ENCODE results near the gene CDK5R1. TPM values are rescaled to one million over a fixed set of nuclear protein-coding genes. Genes with fewer than 3 reads are reported as not detected.
A peak's percentile ranks its signal among the peaks of the same experiment; 100 is the strongest.
"Not testable (repeated sequence)": the region's sequence is repeated elsewhere in the genome, so short reads cannot be mapped to it uniquely, and the experiment has no call there.

The CDK5R1 gene
- total RNA-seq, 2 experiments from 2014 or later = 5.8 to 6.5 TPM

DNA sequence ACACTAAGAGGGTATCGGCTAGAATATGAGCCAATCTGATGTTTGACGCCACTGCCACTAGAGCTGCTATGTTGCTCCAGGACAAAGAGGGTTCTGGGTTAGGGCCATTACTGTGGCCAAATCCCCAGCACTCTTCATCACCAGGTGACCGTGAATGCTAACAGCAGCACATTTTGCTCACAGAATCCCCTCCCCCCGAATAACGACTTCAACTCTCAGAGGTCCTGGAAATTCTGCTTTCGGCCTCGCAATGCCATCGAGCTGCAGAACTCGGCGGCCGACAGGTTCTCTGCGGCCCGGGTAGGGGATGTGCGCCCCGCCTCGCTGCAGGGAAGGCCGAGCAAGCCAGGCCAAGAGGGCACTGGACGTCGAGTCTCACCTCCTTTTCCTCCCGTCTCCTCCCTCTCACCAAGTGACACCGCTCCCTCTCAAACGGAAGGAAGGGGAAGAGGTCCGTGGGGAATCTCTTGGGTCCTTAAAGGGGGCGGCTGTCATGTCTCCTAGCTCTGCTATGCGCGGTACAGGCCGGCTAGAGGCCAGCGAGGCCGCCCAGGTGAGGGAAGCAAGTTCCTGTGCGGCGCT is 31.9 kb downstream of the CDK5R1 start:
- Mint-ChIP-seq H3K9me3 (ENCODE audit: insufficient read depth) (no peaks in the 10 kb centered on the region), H3K27me3 (ENCODE audit: low read depth) (no peaks in the 10 kb centered on the region), H3K4me1 (ENCODE audit: low read depth) (peaks cover 79% of the 10 kb centered on the region), H3K36me3 (ENCODE audit: low read depth) (peaks cover 8% of the 10 kb centered on the region), H3K27ac (peak overlapping the region; percentile 68), H3K4me3 (peak overlapping the region; percentile 13)
- ATAC-seq = no peak
- ChIA-PET POLR2A (interaction anchor here (1.3 to 2.6 kb wide), 3 partner anchors 14 to 32 kb away, joined by 4 to 22 read pairs (median 4); partner anchors contain the start of gene CDK5R1), CTCF (interaction anchor here (0.7 to 1.4 kb wide), 2 partner anchors 28 to 31 kb away, joined by 3 to 5 read pairs; partner anchors contain the start of gene CDK5R1)
- no peak for DNase-seq

DNA sequence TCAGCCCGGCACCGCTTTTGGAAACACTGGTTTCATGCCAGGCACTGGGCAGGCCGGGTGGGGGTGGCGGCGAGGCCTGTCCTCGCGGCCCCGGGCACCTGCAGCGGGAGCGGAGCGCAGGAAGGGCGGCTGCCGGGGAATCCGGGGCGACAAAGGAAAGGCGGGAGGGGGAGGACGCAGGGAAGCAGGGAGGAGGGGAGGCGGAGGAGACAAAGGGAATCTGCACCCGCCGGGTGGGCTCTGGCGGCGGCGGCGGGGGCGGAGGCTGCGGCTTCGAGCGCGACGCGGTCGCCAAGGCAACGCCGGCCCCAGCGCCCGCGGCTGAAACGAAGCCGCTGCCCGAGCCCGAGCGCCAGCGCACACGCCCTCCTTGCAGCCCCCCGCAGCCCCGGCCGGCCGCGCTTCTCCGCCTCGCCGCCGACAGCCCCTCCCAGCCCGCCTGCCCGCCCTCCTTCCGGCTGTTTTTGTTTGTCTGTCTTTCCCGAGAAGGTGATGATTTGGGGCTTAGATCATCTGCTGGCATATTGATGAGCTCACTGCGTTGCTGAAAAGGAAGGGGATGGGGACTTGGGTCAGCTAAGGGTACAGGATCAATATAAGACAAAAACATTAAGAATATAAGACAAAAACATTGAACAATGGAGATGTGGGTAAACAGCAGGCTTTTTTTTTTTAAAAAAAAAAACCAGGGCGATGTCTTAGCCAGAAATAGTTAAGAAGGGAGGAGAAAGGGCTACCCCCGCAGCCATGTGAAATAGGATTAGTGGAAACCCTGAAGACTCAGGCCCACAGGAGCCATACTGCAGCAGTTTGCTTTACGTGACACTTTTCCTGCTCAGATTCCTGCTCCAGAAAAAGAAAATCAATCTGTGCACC is 32.7 kb downstream of the CDK5R1 start:
- peaks cover 85% of the 10 kb centered on the region for H3K4me1 Mint-ChIP-seq (ENCODE audit: low read depth)
- H3K27me3 Mint-ChIP-seq (ENCODE audit: low read depth) = no peaks in the 10 kb centered on the region
- H3K36me3 Mint-ChIP-seq (ENCODE audit: low read depth) = peaks cover 8% of the 10 kb centered on the region
- ChIA-PET CTCF (interaction anchor here (0.7 to 1.8 kb wide), 4 partner anchors 28 to 75 kb away, joined by 3 to 5 read pairs (median 4); partner anchors contain the start of genes CDK5R1 and PSMD11), POLR2A (interaction anchor here (1.0 to 2.6 kb wide), 4 partner anchors 8 to 31 kb away, joined by 3 to 22 read pairs (median 4); no protein-coding TSS in a partner anchor)
- H3K4me3 Mint-ChIP-seq = peak overlapping the region; percentile 74
- ATAC-seq = peak; percentile 45
- DNase-seq = peak; percentile 70
- H3K9me3 Mint-ChIP-seq (ENCODE audit: insufficient read depth) = no peaks in the 10 kb centered on the region
- peak overlapping the region; percentile 87 for H3K27ac Mint-ChIP-seq

GRCh38 chr17:32520104-32520701 is 33.4 kb downstream of the CDK5R1 start:
- Mint-ChIP-seq H3K4me1 (ENCODE audit: low read depth) (peaks cover 87% of the 10 kb centered on the region), H3K9me3 (ENCODE audit: insufficient read depth) (no peaks in the 10 kb centered on the region), H3K36me3 (ENCODE audit: low read depth) (peaks cover 8% of the 10 kb centered on the region), H3K27ac (peak overlapping the region; percentile 87), H3K27me3 (ENCODE audit: low read depth) (no peaks in the 10 kb centered on the region), H3K4me3 (peak overlapping the region; percentile 74)
- ATAC-seq = peak; percentile 50
- peak; percentile 81 for DNase-seq
- ChIA-PET CTCF (interaction anchor here (1.5 to 1.8 kb wide), 2 partner anchors 28 to 76 kb away, joined by 4 read pairs; partner anchors contain the start of gene PSMD11), POLR2A (interaction anchor here (0.7 to 1.1 kb wide), 3 partner anchors 8 to 33 kb away, joined by 3 to 4 read pairs (median 3); partner anchors contain the start of gene CDK5R1)

GRCh38 chr17:32520737-32521404 is 34.1 kb downstream of the CDK5R1 start:
- DNase-seq = no peak
- POLR2A ChIA-PET = interaction anchor here (0.7 kb wide), 1 partner anchor 34 kb away, joined by 4 read pairs; the partner anchor contains the start of gene CDK5R1
- Mint-ChIP-seq H3K27ac (peak overlapping the region; percentile 87), H3K36me3 (ENCODE audit: low read depth) (peaks cover 8% of the 10 kb centered on the region), H3K4me3 (peak overlapping the region; percentile 74), H3K4me1 (ENCODE audit: low read depth) (peaks cover 84% of the 10 kb centered on the region), H3K27me3 (ENCODE audit: low read depth) (no peaks in the 10 kb centered on the region), H3K9me3 (ENCODE audit: insufficient read depth) (no peaks in the 10 kb centered on the region)
- CTCF ChIA-PET = interaction anchor here (1.5 to 1.8 kb wide), 2 partner anchors 29 to 77 kb away, joined by 4 read pairs; partner anchors contain the start of gene PSMD11
- no peak for ATAC-seq

DNA sequence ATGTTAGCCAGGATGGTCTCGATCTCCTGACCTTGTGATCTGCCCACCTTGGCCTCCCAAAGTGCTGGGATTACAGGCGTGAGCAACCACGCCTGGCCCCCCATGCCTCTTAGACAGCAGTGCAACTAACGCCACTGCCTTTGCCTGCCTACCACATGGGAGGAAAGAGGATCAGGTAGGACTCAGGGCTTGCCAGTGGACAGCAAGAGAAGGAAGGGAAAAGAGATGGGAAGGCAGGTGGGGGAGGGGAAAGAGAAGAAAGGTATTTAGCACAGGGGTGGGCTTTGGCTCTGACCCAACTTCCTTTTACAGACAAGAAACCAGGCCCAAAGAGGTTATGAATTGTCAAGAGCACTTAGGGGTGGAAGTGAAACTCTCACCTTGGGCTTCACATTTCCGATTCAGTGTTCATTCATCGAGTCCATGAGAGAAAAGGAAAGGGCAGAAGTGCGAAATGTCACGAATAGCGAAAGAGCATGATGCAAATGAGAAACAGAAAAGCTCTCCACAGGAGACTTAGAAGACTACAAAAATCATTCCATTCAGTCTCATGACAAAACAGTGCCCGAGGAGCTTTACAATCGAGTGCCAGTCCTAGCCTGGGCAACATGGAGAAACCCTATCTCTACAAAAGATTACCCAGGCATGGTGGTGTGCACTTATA is 36.4 kb downstream of the CDK5R1 start:
- DNase-seq = peak; percentile 74
- H3K36me3 Mint-ChIP-seq (ENCODE audit: low read depth) = peaks cover 8% of the 10 kb centered on the region

DNA sequence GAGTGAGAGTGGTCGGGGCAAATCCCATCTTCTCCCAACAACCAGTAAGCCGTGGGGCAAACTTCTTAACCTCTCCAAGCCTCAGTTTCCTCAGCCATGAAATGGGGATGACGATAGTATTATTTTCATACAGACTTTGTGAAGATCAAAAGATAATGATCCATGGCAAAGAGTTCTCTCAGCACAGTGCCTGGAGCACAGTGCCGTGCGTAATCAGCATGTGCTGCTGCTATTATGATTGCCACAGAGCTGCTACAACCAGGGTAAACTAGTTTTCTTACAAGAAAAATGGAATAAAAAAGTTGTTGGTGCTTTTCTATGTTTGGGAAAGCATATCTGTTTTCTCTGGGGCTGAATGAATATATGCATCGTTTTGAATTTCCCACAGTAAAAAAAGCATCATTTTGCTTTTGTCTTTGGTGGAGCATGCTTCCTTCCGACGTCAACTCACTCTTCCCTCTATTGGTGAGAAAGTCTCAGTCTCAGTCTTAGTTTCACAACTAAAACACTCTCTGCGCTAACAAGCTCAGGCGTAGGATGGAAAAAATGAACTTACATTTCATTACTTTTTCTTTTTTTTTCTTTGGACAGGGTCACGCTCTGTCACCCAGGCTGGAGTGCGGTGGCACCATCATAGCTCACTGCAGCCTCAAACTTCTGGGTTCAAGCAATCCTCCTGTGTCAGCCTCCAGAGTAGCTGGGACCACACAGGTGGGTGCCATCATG is 37.2 kb downstream of the CDK5R1 start:
- ChIA-PET CTCF (interaction anchor here (1.0 to 3.9 kb wide), 16 partner anchors 9 to 135 kb away, joined by 3 to 27 read pairs (median 4); partner anchors contain the start of gene CDK5R1), POLR2A (interaction anchor here (0.5 to 2.5 kb wide), 5 partner anchors 26 to 334 kb away, joined by 3 to 12 read pairs (median 3); partner anchors contain the start of genes CDK5R1 and PSMD11)
- Mint-ChIP-seq H3K36me3 (ENCODE audit: low read depth) (peaks cover 8% of the 10 kb centered on the region), H3K9me3 (ENCODE audit: insufficient read depth) (no peaks in the 10 kb centered on the region), H3K27ac (peak overlapping the region; percentile 87), H3K4me1 (ENCODE audit: low read depth) (peaks cover 77% of the 10 kb centered on the region), H3K4me3 (peak overlapping the region; percentile 41), H3K27me3 (ENCODE audit: low read depth) (no peaks in the 10 kb centered on the region)
- DNase-seq (peak; percentile 37), ATAC-seq (peak; percentile 17)

More for the DNA sequence above, 36.4 kb downstream of the CDK5R1 start:
- ChIA-PET POLR2A (interaction anchor here (1.5 to 2.5 kb wide), 2 partner anchors 37 to 79 kb away, joined by 4 to 12 read pairs; partner anchors contain the start of genes CDK5R1 and PSMD11), CTCF (interaction anchor here (1.0 to 3.9 kb wide), 13 partner anchors 11 to 136 kb away, joined by 3 to 27 read pairs (median 4); partner anchors contain the start of genes CDK5R1 and PSMD11)
- H3K27ac Mint-ChIP-seq = peak overlapping the region; percentile 87
- peak overlapping the region; percentile 50 for H3K4me3 Mint-ChIP-seq
- H3K4me1 Mint-ChIP-seq (ENCODE audit: low read depth) = peaks cover 77% of the 10 kb centered on the region
- no peaks in the 10 kb centered on the region for H3K27me3 Mint-ChIP-seq (ENCODE audit: low read depth)
- ATAC-seq = peak; percentile 62
- H3K9me3 Mint-ChIP-seq (ENCODE audit: insufficient read depth) = no peaks in the 10 kb centered on the region

DNA sequence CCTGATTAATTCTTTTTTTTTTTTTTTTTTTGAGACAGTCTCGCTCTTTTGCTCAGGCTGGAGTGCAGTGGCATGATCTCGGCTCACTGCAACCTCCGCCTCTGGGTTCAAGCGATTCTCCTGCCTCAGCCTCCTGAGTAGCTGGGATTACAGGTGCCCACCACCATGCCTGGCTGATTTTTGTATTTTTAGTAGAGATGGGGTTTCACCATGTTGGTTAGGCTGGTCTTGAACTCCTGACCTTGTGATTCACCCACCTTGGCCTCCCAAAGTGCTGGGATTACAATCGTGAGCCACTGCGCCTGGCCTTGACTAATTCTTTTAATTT is 37.7 kb downstream of the CDK5R1 start:
- DNase-seq; H3K27ac Mint-ChIP-seq; ATAC-seq; H3K36me3 Mint-ChIP-seq (ENCODE audit: low read depth); H3K27me3 Mint-ChIP-seq (ENCODE audit: low read depth); H3K4me3 Mint-ChIP-seq; H3K9me3 Mint-ChIP-seq (ENCODE audit: insufficient read depth): not testable (repeated sequence)
- POLR2A ChIA-PET = interaction anchor here (0.5 to 2.5 kb wide), 4 partner anchors 26 to 334 kb away, joined by 3 to 12 read pairs (median 3); partner anchors contain the start of gene CDK5R1
- peaks cover 79% of the 10 kb centered on the region for H3K4me1 Mint-ChIP-seq (ENCODE audit: low read depth)
- CTCF ChIA-PET = interaction anchor here (1.0 to 3.9 kb wide), 13 partner anchors 10 to 135 kb away, joined by 3 to 27 read pairs (median 4); partner anchors contain the start of gene CDK5R1

DNA sequence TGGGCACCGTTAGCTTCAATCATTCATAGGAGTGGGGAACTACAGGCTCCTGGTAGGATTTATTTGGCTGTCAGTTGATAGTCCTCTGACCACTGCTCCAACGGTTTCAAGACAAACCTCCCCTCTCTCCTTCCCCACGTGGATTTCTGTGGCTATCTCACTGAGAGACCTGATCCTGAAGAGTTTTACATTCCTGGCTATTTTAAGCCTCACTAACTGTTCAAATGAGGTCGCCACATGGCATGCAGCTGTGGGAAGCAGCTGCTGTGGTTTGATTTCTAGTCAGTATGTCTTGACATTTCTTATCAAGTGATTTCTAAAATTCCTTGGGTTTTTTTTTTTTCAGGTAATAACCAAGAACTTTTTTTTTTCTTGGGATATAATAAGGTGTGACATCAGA is 38.3 kb downstream of the CDK5R1 start:
- Mint-ChIP-seq H3K27ac (no peak overlapping the region), H3K9me3 (ENCODE audit: insufficient read depth) (no peaks in the 10 kb centered on the region), H3K4me1 (ENCODE audit: low read depth) (peaks cover 73% of the 10 kb centered on the region), H3K27me3 (ENCODE audit: low read depth) (no peaks in the 10 kb centered on the region), H3K36me3 (ENCODE audit: low read depth) (peaks cover 8% of the 10 kb centered on the region), H3K4me3 (no peak overlapping the region)
- no peak for DNase-seq
- no peak for ATAC-seq
- CTCF ChIA-PET = interaction anchor here (1.5 to 4.5 kb wide), 4 partner anchors 29 to 80 kb away, joined by 4 to 27 read pairs (median 10); partner anchors contain the start of gene PSMD11
- POLR2A ChIA-PET = no interaction called here

DNA sequence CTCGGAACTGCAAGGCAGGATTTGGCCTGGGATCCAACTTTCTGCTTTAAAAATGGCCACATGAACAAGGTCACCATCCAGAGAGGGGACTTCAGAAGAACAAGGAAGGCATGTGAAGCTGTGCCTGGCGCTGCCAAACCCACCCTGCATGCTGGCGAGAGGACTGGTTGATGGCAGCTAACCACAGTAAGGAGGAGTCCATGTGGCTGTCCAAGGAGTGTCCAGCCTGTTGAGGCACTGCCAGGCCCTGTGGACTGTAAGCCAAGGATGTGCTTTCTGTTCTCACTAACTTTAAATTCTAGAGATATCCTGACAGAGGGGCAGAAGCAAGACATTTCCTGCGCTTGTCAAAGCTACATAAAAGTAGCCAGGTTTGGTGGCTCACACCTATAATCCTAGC is 40.4 kb downstream of the CDK5R1 start:
- ATAC-seq (no peak), DNase-seq (no peak)
- POLR2A ChIA-PET = interaction anchor here (0.6 kb wide), 1 partner anchor 64 kb away, joined by 3 read pairs; no protein-coding TSS in a partner anchor
- peaks cover 5% of the 10 kb centered on the region for H3K36me3 Mint-ChIP-seq (ENCODE audit: low read depth)
- no peaks in the 10 kb centered on the region for H3K9me3 Mint-ChIP-seq (ENCODE audit: insufficient read depth)
- H3K27ac Mint-ChIP-seq = peak overlapping the region; percentile 47
- peaks cover 58% of the 10 kb centered on the region for H3K4me1 Mint-ChIP-seq (ENCODE audit: low read depth)
- no peak overlapping the region for H3K4me3 Mint-ChIP-seq
- CTCF ChIA-PET = interaction anchor here (1.1 to 4.5 kb wide), 5 partner anchors 9 to 82 kb away, joined by 3 to 27 read pairs (median 7); partner anchors contain the start of genes CDK5R1 and PSMD11
- no peaks in the 10 kb centered on the region for H3K27me3 Mint-ChIP-seq (ENCODE audit: low read depth)
